Fibroblast of lung (primary cell): Measurements from ENCODE around the gene DOHH.

Experiments
- CTCF ChIP-seq, 2 donors: IDR thresholded peaks in 1 of 2; conservative IDR thresholded peaks in 1 of 2; 1 replicate in 1 of 2; 2 replicates in 1 of 2; pipeline ENCODE4 v1.5.1; 2011 to 2012; ENCODE audit warnings: low read length in 2 of 2, control low read depth in 1 of 2, inconsistent platforms in 1 of 2, low read depth in 1 of 2, mild to moderate bottlenecking in 1 of 2
- EZH2 ChIP-seq: IDR thresholded peaks from 2 replicates; pipeline ENCODE4 v1.5.1; 2012; ENCODE audit warnings: low read length, control low read depth, mild to moderate bottlenecking; ENCODE audit errors: missing control alignments

DNA sequence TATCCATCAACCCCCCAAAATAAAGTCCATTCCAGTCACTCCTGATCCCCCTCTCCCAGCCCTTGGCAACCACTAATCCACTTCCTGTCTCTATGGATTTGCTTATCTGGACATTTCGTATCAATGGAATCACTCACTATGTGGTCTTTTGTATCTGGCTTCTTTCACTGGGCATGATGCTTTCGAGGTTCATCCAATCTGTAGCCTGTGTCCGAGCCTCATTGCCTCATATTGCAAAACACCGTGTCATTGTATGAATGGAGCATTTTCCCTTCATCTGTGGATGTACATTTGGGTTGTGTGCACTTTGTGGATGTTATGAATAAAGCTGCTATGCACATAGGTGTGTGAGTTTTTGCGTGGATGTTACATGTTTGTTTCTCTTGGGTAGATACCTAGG lies 4.3 kb upstream of the DOHH start:
- TF ChIP-seq CTCF (conservative IDR thresholded peaks at IDR 0.05 in 1 of 2, IDR thresholded peaks at IDR 0.05 in 1 of 2; ENCODE audit: low read depth in 1 of 2, low read length in 2 of 2), result no peak
- no peak for TF ChIP-seq EZH2
